GM12878 (cell line): ENCODE measurements around the gene VN1R5. TPM values are rescaled to one million over a fixed set of nuclear protein-coding genes. Genes with fewer than 3 reads are reported as not detected.

Experiments used
- ATAC-seq: fragments of 200-7000 bp; cut with Tn5 transposase; 3 replicates; pipeline ENCODE4 v1.9.1; 2020; ENCODE audit warnings: mild to moderate bottlenecking, moderate library complexity
- BruUV-seq: library from RNA; stranded (reverse); fragments of 400-500 nt; replicated peaks from 2 replicates; lab custom pipeline; 2021; lab: Mats Ljungman, UMichigan
- CTCF ChIA-PET: fragments of 300-600 bp; sonication (Branson Sonifier 250); formaldehyde crosslinking; extraction: SDS; loops from one replicate; lab custom pipeline; 2021; ENCODE audit warnings: inconsistent platforms; lab: Yijun Ruan, JAX
- POLR2A ChIA-PET: fragments of 350-600 bp; formaldehyde crosslinking; extraction: SDS; loops from one replicate; lab custom pipeline; 2021; ENCODE audit warnings: inconsistent platforms; lab: Charles Lee
- RAD21 ChIA-PET: fragments of 300-600 bp; sonication (Branson Sonifier 250); formaldehyde crosslinking; loops from one replicate; lab custom pipeline; 2023; ENCODE audit warnings: antibody characterized with exemption; ENCODE audit not compliant: unreplicated experiment; lab: Charles Lee
- SMC1A ChIA-PET: fragments of 300-600 bp; sonication (Branson Sonifier 250); formaldehyde crosslinking; loops from one replicate; lab custom pipeline; 2023; ENCODE audit not compliant: unreplicated experiment, uncharacterized antibody; lab: Charles Lee
- DNase-seq: peaks from one replicate; pipeline ENCODE4 v3.0.0-alpha.2; 2011; ENCODE audit warnings: low read depth, low spot score
- FAIRE-seq: peaks from 3 replicates; lab custom pipeline; 2011; peaks lifted over from hg19 to GRCh38; lab: Jason Lieb, UNC
- H2AFZ ChIP-seq: 2 replicates; pipeline ENCODE4 v1.6.0; 2011; ENCODE audit warnings: low read depth, low read length, control low read depth; ENCODE audit not compliant: control insufficient read depth
- H3K27ac ChIP-seq: 2 replicates; pipeline ENCODE4 v1.5.1; 2011; ENCODE audit warnings: control low read depth; ENCODE audit not compliant: control insufficient read depth, insufficient read depth
- H3K27me3 ChIP-seq, 2 experiments: replicated peaks in 1 of 2; 2 replicates each; pipeline versions ENCODE4 v1.6.0 to v1.6.1; 2011; ENCODE audit warnings: low read length in 1 of 2; ENCODE audit not compliant: control insufficient read depth in 2 of 2, insufficient read depth in 2 of 2
- H3K36me3 ChIP-seq, 2 experiments: 2 replicates each; pipeline ENCODE4 v1.5.1; 2011; ENCODE audit warnings: low read length in 1 of 2; ENCODE audit not compliant: control insufficient read depth in 2 of 2, insufficient read depth in 2 of 2
- H3K4me1 ChIP-seq: 2 replicates; pipeline ENCODE4 v1.6.1; 2011; ENCODE audit warnings: mild to moderate bottlenecking, low read length, moderate library complexity, mixed read lengths; ENCODE audit not compliant: control insufficient read depth, insufficient read depth
- H3K4me2 ChIP-seq: 2 replicates; pipeline ENCODE4 v1.6.0; 2011; ENCODE audit warnings: control low read depth; ENCODE audit not compliant: control insufficient read depth, insufficient read depth
- H3K4me3 ChIP-seq: fragments of 200-600 bp; sonication (generic); 2 replicates; pipeline ENCODE4 v1.5.1; 2016
- H3K79me2 ChIP-seq: 2 replicates; pipeline ENCODE4 v1.6.0; 2011; ENCODE audit warnings: low read length; ENCODE audit not compliant: control insufficient read depth, insufficient read depth
- H3K9ac ChIP-seq: 2 replicates; pipeline ENCODE4 v1.8.0; 2011; ENCODE audit warnings: low read length, control low read depth, mixed read lengths; ENCODE audit not compliant: control insufficient read depth, insufficient read depth
- H3K9me3 ChIP-seq: replicated peaks from 3 replicates; pipeline ENCODE4 v1.5.1; 2011; ENCODE audit warnings: mild to moderate bottlenecking, low read length; ENCODE audit not compliant: control insufficient read depth, insufficient read depth
- H4K20me1 ChIP-seq: 2 replicates; pipeline ENCODE4 v1.6.0; 2011; ENCODE audit not compliant: control insufficient read depth, insufficient read depth
- CBX3 ChIP-seq: fragments of 200-600 bp; sonication (generic); IDR thresholded peaks from 2 replicates; pipeline ENCODE4 v1.6.1; 2016; ENCODE audit warnings: low read depth, borderline replicate concordance
- CHD2 ChIP-seq: IDR thresholded peaks from 2 replicates; pipeline ENCODE4 v1.6.1; 2011; ENCODE audit warnings: low read depth, low read length, improper control_type of control experiment, borderline replicate concordance
- CREM ChIP-seq: IDR thresholded peaks from 2 replicates; pipeline ENCODE4 v1.6.1; 2014; ENCODE audit warnings: antibody characterized with exemption, low read depth
- HSF1 ChIP-seq: fragments of 150-350 bp; IDR thresholded peaks from 2 replicates; pipeline ENCODE4 v1.6.1; 2014; ENCODE audit warnings: mild to moderate bottlenecking, low read depth, low read length
- MTA2 ChIP-seq: fragments of 450-650 bp; IDR thresholded peaks from 2 replicates; pipeline ENCODE4 v1.6.1; 2016; ENCODE audit warnings: low read depth, mild to moderate bottlenecking, moderate library complexity
- NFXL1 ChIP-seq: fragments of 450-650 bp; IDR thresholded peaks from 2 replicates; pipeline ENCODE4 v1.6.1; 2017; ENCODE audit warnings: antibody characterized with exemption, mild to moderate bottlenecking, borderline replicate concordance
- NR2C2 ChIP-seq: IDR thresholded peaks from 2 replicates; pipeline ENCODE4 v1.6.1; 2011; ENCODE audit warnings: borderline replicate concordance, low read depth; ENCODE audit not compliant: control insufficient read depth, insufficient read length
- SMAD5 ChIP-seq: IDR thresholded peaks from 2 replicates; pipeline ENCODE4 v1.6.1; 2016; ENCODE audit warnings: antibody characterized with exemption, low read depth
- SMARCA5 ChIP-seq: fragments of 450-650 bp; IDR thresholded peaks from 2 replicates; pipeline ENCODE4 v1.6.1; 2017; ENCODE audit warnings: mild to moderate bottlenecking
- TBL1XR1 ChIP-seq: IDR thresholded peaks from 2 replicates; pipeline ENCODE4 v1.6.1; 2012; ENCODE audit warnings: low read depth, low read length, improper control_type of control experiment
- ZNF384 ChIP-seq: IDR thresholded peaks from 2 replicates; pipeline ENCODE4 v1.6.1; 2012; ENCODE audit warnings: low read depth, mild to moderate bottlenecking, low read length, improper control_type of control experiment, borderline replicate concordance
- WGBS: methylation state at CpG from one replicate; pipeline ENCODE4 v1.1.6; 2016; ENCODE audit warnings: low lambda C conversion rate; ENCODE audit not compliant: insufficient replicate concordance, insufficient coverage; ENCODE audit errors: missing lambda C conversion rate; 5-methylcytosine and 5-hydroxymethylcytosine counted together
- in situ Hi-C: fragments of 300-500 bp; cut with MboI; formaldehyde crosslinking; loops from 9 replicates; pipeline ENCODE4 v1.14.3; 2018; ENCODE audit warnings: mixed read lengths
- intact Hi-C: fragments of 100-400 bp; cut with micrococcal nuclease; formaldehyde crosslinking; loops from one replicate; pipeline ENCODE4 v1.14.2; 2022; ENCODE audit not compliant: unreplicated experiment
- polyA plus RNA-seq, 11 experiments: library from polyadenylated mRNA; depleted of rRNA in 4 of 11; unstranded in 6 of 11; stranded (reverse) in 5 of 11; fragments of >200 nt; fragmentation: Nextera tagmentation in 4 of 11; fragmentation: Illumina TruSeq in 1 of 11; extraction: Ambion mirVana in 4 of 11; extraction: Trizol in 1 of 11; gene quantifications; 1 replicate in 1 of 11; 2 replicates in 10 of 11; pipeline versions ENCODE4 v1.2.1 to v1.2.3, GENCODE V29; 2011 to 2016; ENCODE audit warnings: inconsistent platforms in 2 of 11, missing spikeins in 2 of 11, low read depth in 1 of 11
- total RNA-seq, 4 experiments: library from RNA; depleted of rRNA in 3 of 4; stranded (reverse); fragments of >200 nt in 3 of 4; fragmentation: Illumina TruSeq in 1 of 4; extraction: Trizol in 1 of 4; gene quantifications; 2 replicates each; pipeline versions ENCODE4 v1.2.1 to v1.2.3, GENCODE V29; 2013 to 2021
- TF ChIP-seq, protein P1 (sequence below): fragments of 450-650 bp; IDR thresholded peaks from 2 replicates; pipeline ENCODE4 v1.6.1; 2017; ENCODE audit warnings: mild to moderate bottlenecking, moderate library complexity
- TF ChIP-seq, protein P2 (sequence below): fragments of 450-650 bp; formaldehyde crosslinking; IDR thresholded peaks from 2 replicates; pipeline ENCODE4 v1.4.0; 2022; ENCODE audit warnings: mild to moderate bottlenecking, moderate library complexity
- TF ChIP-seq, protein P3 (sequence below): fragments of 450-650 bp; IDR thresholded peaks from 2 replicates; pipeline ENCODE4 v1.6.1; 2017; ENCODE audit warnings: borderline replicate concordance

VN1R5 gene
- total and polyA plus RNA-seq, 10 of the 15 experiments (the other 5 are each of a cell fraction or from before 2014, with no cell fraction given), result not detected

DNA sequence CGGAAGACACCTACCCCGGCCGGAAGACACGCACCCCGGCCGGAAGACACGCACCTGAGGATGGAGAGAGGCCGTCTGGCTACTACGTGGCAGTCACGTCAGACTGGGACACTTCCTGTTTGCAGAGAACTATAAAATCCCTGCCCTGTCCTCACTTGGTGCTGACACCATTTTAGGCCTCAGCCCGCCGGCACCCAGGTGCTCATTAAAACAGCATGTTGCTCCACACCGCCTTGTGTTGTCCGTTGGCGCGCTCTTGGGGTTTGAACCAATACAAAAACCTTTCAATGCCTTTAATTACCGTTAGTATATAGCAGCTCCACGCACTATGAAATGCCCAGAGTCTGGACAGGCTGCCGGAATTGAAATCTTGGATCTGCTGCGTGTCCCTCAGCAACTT lies 34.7 kb downstream of the VN1R5 start (continued):
- TF ChIP-seq, protein P1, sequence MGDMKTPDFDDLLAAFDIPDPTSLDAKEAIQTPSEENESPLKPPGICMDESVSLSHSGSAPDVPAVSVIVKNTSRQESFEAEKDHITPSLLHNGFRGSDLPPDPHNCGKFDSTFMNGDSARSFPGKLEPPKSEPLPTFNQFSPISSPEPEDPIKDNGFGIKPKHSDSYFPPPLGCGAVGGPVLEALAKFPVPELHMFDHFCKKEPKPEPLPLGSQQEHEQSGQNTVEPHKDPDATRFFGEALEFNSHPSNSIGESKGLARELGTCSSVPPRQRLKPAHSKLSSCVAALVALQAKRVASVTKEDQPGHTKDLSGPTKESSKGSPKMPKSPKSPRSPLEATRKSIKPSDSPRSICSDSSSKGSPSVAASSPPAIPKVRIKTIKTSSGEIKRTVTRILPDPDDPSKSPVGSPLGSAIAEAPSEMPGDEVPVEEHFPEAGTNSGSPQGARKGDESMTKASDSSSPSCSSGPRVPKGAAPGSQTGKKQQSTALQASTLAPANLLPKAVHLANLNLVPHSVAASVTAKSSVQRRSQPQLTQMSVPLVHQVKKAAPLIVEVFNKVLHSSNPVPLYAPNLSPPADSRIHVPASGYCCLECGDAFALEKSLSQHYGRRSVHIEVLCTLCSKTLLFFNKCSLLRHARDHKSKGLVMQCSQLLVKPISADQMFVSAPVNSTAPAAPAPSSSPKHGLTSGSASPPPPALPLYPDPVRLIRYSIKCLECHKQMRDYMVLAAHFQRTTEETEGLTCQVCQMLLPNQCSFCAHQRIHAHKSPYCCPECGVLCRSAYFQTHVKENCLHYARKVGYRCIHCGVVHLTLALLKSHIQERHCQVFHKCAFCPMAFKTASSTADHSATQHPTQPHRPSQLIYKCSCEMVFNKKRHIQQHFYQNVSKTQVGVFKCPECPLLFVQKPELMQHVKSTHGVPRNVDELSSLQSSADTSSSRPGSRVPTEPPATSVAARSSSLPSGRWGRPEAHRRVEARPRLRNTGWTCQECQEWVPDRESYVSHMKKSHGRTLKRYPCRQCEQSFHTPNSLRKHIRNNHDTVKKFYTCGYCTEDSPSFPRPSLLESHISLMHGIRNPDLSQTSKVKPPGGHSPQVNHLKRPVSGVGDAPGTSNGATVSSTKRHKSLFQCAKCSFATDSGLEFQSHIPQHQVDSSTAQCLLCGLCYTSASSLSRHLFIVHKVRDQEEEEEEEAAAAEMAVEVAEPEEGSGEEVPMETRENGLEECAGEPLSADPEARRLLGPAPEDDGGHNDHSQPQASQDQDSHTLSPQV, result no peak
- no peak for TF ChIP-seq TBL1XR1

- Histone ChIP-seq H4K20me1 (no peaks in the 10 kb centered on the region), H2AFZ (no peak overlapping the region), H3K9ac (no peak overlapping the region), H3K4me2 (no peak overlapping the region), H3K27me3 (no peaks in the 10 kb centered on the region), H3K9me3 (no peaks in the 10 kb centered on the region; the same call in 2 of the 3 replicates), H3K4me3 (no peak overlapping the region), H3K27ac (no peak overlapping the region), H3K4me1 (no peaks in the 10 kb centered on the region), H3K36me3 (no peaks in the 10 kb centered on the region), H3K79me2 (no peaks in the 10 kb centered on the region)
- ChIA-PET RAD21 (no interaction called here), POLR2A (no interaction called here), SMC1A (no interaction called here), CTCF (no interaction called here)
- in situ Hi-C loops, result no loop called here
- FAIRE-seq, result no peak
- no TSS peak for BruUV-seq
- ATAC-seq, result no peak
- WGBS, result 68% methylated on average over 9 of the region's 9 CpGs
- intact Hi-C loops, result no loop called here
- DNase-seq, result no peak
- TF ChIP-seq MTA2 (no peak), CREM (no peak), SMAD5 (no peak), CBX3 (no peak), ZNF384 (no peak), HSF1 (no peak), NR2C2 (no peak), NFXL1 (no peak), CHD2 (no peak), SMARCA5 (no peak)
- TF ChIP-seq, protein P2, sequence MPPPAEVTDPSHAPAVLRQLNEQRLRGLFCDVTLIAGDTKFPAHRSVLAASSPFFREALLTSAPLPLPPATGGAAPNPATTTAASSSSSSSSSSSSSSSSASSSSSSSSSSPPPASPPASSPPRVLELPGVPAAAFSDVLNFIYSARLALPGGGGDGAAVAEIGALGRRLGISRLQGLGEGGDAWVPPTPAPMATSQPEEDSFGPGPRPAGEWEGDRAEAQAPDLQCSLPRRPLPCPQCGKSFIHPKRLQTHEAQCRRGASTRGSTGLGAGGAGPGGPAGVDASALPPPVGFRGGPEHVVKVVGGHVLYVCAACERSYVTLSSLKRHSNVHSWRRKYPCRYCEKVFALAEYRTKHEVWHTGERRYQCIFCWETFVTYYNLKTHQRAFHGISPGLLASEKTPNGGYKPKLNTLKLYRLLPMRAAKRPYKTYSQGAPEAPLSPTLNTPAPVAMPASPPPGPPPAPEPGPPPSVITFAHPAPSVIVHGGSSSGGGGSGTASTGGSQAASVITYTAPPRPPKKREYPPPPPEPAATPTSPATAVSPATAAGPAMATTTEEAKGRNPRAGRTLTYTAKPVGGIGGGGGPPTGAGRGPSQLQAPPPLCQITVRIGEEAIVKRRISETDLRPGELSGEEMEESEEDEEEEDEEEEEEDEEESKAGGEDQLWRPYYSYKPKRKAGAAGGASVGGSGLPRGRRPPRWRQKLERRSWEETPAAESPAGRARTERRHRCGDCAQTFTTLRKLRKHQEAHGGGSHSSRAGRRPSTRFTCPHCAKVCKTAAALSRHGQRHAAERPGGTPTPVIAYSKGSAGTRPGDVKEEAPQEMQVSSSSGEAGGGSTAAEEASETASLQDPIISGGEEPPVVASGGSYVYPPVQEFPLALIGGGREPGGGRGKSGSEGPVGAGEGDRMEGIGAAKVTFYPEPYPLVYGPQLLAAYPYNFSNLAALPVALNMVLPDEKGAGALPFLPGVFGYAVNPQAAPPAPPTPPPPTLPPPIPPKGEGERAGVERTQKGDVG (CRISPR knock-in tag), result no peak
- TF ChIP-seq, protein P3, sequence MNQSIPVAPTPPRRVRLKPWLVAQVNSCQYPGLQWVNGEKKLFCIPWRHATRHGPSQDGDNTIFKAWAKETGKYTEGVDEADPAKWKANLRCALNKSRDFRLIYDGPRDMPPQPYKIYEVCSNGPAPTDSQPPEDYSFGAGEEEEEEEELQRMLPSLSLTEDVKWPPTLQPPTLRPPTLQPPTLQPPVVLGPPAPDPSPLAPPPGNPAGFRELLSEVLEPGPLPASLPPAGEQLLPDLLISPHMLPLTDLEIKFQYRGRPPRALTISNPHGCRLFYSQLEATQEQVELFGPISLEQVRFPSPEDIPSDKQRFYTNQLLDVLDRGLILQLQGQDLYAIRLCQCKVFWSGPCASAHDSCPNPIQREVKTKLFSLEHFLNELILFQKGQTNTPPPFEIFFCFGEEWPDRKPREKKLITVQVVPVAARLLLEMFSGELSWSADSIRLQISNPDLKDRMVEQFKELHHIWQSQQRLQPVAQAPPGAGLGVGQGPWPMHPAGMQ, result no peak
These were observed 35.3 kb downstream of the VN1R5 start for GRCh38 chr1:247291161-247291560.
